HG03571 (cell line): Measurements from ENCODE around the gene SLC46A2.

Experiments
- ATAC-seq: cut with Tn5 transposase; IDR thresholded peaks from one replicate; pipeline ENCODE4 v1.9.1; 2021; ENCODE audit not compliant: unreplicated experiment

SLC46A2 gene

DNA sequence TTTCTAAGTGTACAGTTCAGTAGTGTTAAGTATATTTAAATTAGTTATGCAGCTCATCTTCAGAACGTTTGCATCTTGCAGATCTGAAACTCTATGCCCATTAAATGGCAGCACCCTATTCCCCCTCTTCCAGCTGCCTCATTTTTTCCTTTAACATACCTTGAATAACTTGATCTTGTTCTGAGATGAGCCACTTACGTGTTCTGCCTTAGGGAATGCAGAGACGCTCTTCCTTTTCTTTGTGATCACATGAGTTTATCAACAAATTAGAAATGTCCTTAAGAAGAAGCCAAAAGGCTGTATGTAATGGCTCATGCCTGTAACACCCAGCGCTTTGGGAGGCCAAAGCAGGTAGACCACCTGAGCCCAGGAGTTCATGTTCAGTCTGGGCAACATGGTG is 57.6 kb downstream of the SLC46A2 start:
- no peak for ATAC-seq

- no peak for ATAC-seq
These were observed 58.7 kb downstream of the SLC46A2 start for GRCh38 chr9:112831969-112832368.

DNA sequence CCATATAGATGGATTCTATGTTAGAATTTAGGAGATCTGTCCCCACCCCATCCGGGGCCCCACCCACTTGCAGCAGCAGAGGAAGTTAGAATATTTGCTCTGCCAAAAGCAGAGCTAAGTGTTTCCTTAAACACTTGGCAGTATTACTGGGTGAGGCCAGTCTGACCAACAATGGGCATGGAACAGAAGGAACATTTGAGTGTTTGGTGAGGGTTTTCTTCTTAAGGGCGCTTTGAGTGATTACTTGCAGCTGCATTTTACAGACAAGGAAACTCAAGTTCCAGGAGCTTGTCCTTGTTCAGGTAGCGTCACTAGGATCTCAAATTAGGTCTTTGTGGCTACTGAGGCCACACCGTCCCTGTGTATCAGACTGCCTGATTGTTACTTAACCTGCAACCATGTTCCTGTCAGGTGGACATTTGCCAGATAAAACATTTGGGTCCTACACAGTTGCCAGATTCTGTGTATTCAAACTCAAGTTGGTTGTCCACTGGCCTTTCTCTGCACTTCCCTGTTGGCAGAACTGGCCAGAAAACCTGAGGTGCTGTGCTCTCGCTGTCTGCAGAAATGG is 59.3 kb downstream of the SLC46A2 start:
- ATAC-seq: no peak
